ENCODE data around the gene ABLIM2. TPM values are rescaled to one million over a fixed set of nuclear protein-coding genes. Genes with fewer than 3 reads are reported as not detected.

ABLIM2 gene
- total RNA-seq, 4 donors from 2014 or later: 10.6 to 31.7 (median 20.3) TPM

- DNase-seq (ENCODE audit: low spot score in 2 of 2): no peak
- no peak overlapping the region for H3K4me3 ChIP-seq (ENCODE audit: low read depth, poor library complexity, severe bottlenecking)
- no peak for TF ChIP-seq POLR2A (IDR thresholded peaks at IDR 0.05)
- TF ChIP-seq CTCF (IDR thresholded peaks at IDR 0.05): no peak
- intact Hi-C loops (cut with DNase I; ENCODE audit: low total_unique reads): no loop called here
- 85 to 94% methylated on average over 14 of the region's 14 CpGs for WGBS, 2 donors
Measured at GRCh38 chr4:8148785-8149435, 9.7 kb downstream of the ABLIM2 start.

- no peak for DNase-seq (ENCODE audit: low spot score in 2 of 2)
- TF ChIP-seq POLR2A (IDR thresholded peaks at IDR 0.05): no peak
- TF ChIP-seq CTCF (IDR thresholded peaks at IDR 0.05): no peak
- no peak overlapping the region for H3K4me3 ChIP-seq (ENCODE audit: low read depth, poor library complexity, severe bottlenecking)
- intact Hi-C loops (cut with DNase I; ENCODE audit: low total_unique reads): no loop called here
- 95 to 96% methylated on average over 13 of the region's 13 CpGs for WGBS, 2 donors
Measured at GRCh38 chr4:8148159-8148558, 10.5 kb downstream of the ABLIM2 start.

- WGBS, 2 donors: 68 to 75% methylated on average over 19 of the region's 19 CpGs
- no peak overlapping the region for H3K4me3 ChIP-seq (ENCODE audit: low read depth, poor library complexity, severe bottlenecking)
- intact Hi-C loops (cut with DNase I; ENCODE audit: low total_unique reads): no loop called here
- no peak for DNase-seq (ENCODE audit: low spot score in 2 of 2)
- TF ChIP-seq CTCF (IDR thresholded peaks at IDR 0.05) (no peak), POLR2A (IDR thresholded peaks at IDR 0.05) (no peak)
Measured at GRCh38 chr4:8147231-8147970, 11.2 kb downstream of the ABLIM2 start.

DNA sequence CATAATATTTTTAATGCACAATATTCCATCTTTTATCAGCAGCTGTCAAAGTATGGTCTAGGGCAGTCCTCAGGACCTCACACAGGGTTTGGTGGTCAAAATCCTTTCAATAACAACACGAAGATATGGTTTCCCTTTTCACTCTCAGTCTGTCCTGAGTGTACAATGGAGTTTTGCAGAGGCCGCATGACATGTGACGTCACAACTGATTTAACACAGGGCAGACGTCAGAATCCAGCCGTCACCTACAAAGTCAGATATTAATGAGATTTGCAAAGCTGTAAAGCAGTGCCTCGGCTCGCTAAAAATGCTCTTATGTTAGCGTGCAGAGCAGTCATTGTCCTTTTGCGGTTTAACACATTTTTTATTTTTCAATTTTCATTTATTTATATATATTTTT, 12.5 kb downstream of the ABLIM2 start:
- WGBS, 2 donors: 79 to 91% methylated on average over 9 of the region's 9 CpGs
- no peak for DNase-seq (ENCODE audit: low spot score in 2 of 2)
- intact Hi-C loops (cut with DNase I; ENCODE audit: low total_unique reads): no loop called here
- TF ChIP-seq CTCF (IDR thresholded peaks at IDR 0.05): no peak
- TF ChIP-seq POLR2A (IDR thresholded peaks at IDR 0.05): no peak
- no peak overlapping the region for H3K4me3 ChIP-seq (ENCODE audit: low read depth, poor library complexity, severe bottlenecking)

GRCh38 chr4:8144359-8144758, 14.3 kb downstream of the ABLIM2 start:
- TF ChIP-seq CTCF (IDR thresholded peaks at IDR 0.05) (no peak), POLR2A (IDR thresholded peaks at IDR 0.05) (no peak)
- WGBS, 2 donors: 31 to 39% methylated on average over 14 to 15 of the region's 15 CpGs
- DNase-seq (ENCODE audit: low spot score in 2 of 2): no peak
- no peak overlapping the region for H3K4me3 ChIP-seq (ENCODE audit: low read depth, poor library complexity, severe bottlenecking)
- intact Hi-C loops (cut with DNase I; ENCODE audit: low total_unique reads): no loop called here

Measured in lower leg skin (tissue), 4 donors.